ENCODE results near the gene ZBTB16.

- TF ChIP-seq CTCF (IDR thresholded peaks at IDR 0.05; ENCODE audit: extremely low read depth in 1 of 2, insufficient read depth in 1 of 2, low read depth in 1 of 2, low read length in 2 of 2) (no peak), EZH2 (IDR thresholded peaks at IDR 0.05; ENCODE audit: borderline replicate concordance, low read depth, low read length, severe bottlenecking) (no peak), POLR2A (IDR thresholded peaks at IDR 0.05; ENCODE audit: low read depth, low read length) (no peak), MAX (IDR thresholded peaks at IDR 0.05; ENCODE audit: insufficient read depth, insufficient read length) (no peak), POLR2AphosphoS5 (IDR thresholded peaks at IDR 0.05; ENCODE audit: insufficient read depth, low read depth, low read length) (no peak), FOS (IDR thresholded peaks at IDR 0.05; ENCODE audit: borderline replicate concordance, insufficient read depth, low read length) (no peak), JUN (IDR thresholded peaks at IDR 0.05; ENCODE audit: borderline replicate concordance, insufficient read depth, insufficient read length, low read depth) (no peak), GATA2 (IDR thresholded peaks at IDR 0.05; ENCODE audit: insufficient read depth, insufficient read length, low read depth, low read length) (no peak)
These were observed 6.1 kb upstream of the ZBTB16 start for GRCh38 chr11:114053406-114053805.

Data from endothelial cell of umbilical vein (primary cell).